GM12878 (cell line): Measurements from ENCODE around the gene ADAR. TPM values are rescaled to one million over a fixed set of nuclear protein-coding genes. Genes with fewer than 3 reads are reported as not detected.

Experiments used
- BACH1 ChIP-seq: fragments of 450-650 bp; IDR thresholded peaks from 2 replicates; pipeline ENCODE4 v1.6.1; 2017; ENCODE audit warnings: mild to moderate bottlenecking, borderline replicate concordance
- BCL11A ChIP-seq: IDR thresholded peaks from 2 replicates; pipeline ENCODE4 v1.6.1; 2011; ENCODE audit warnings: low read depth, low read length
- BCLAF1 ChIP-seq: fragments of 450-650 bp; IDR thresholded peaks from 2 replicates; pipeline ENCODE4 v1.6.1; 2017; ENCODE audit warnings: antibody characterized with exemption, mild to moderate bottlenecking, moderate library complexity
- CEBPB ChIP-seq, 2 experiments: fragments of 150-350 bp in 1 of 2; IDR thresholded peaks; 2 replicates each; pipeline ENCODE4 v1.6.1; 2012 to 2014; ENCODE audit warnings: low read depth in 2 of 2, low read length in 2 of 2, borderline replicate concordance in 1 of 2, inconsistent platforms in 1 of 2
- CREM ChIP-seq: IDR thresholded peaks from 2 replicates; pipeline ENCODE4 v1.6.1; 2014; ENCODE audit warnings: antibody characterized with exemption, low read depth
- FOS ChIP-seq: IDR thresholded peaks from 3 replicates; pipeline ENCODE4 v1.6.1; 2011; ENCODE audit warnings: borderline replicate concordance; ENCODE audit not compliant: insufficient read length; ENCODE audit errors: extremely low read depth
- GABPA ChIP-seq: IDR thresholded peaks from 2 replicates; pipeline ENCODE4 v1.6.1; 2014; ENCODE audit warnings: antibody characterized with exemption, low read depth, mild to moderate bottlenecking, inconsistent platforms
- GATAD2B ChIP-seq: fragments of 450-650 bp; conservative IDR thresholded peaks from 2 replicates; pipeline ENCODE4 v1.6.1; 2017; ENCODE audit warnings: low read depth, mild to moderate bottlenecking, moderate library complexity
- HDGF ChIP-seq: fragments of 450-650 bp; IDR thresholded peaks from 2 replicates; pipeline ENCODE4 v1.6.1; 2016; ENCODE audit warnings: antibody characterized with exemption
- KLF5 ChIP-seq: fragments of 450-650 bp; IDR thresholded peaks from 2 replicates; pipeline ENCODE4 v1.6.1; 2014; ENCODE audit warnings: mild to moderate bottlenecking; ENCODE audit not compliant: partially characterized antibody
- NKRF ChIP-seq: fragments of 450-650 bp; conservative IDR thresholded peaks from 2 replicates; pipeline ENCODE4 v1.6.1; 2017; ENCODE audit warnings: mild to moderate bottlenecking, moderate library complexity
- NR2C1 ChIP-seq: fragments of 450-650 bp; IDR thresholded peaks from 2 replicates; pipeline ENCODE4 v1.6.1; 2017; ENCODE audit warnings: antibody characterized with exemption, mild to moderate bottlenecking, moderate library complexity
- PBX3 ChIP-seq: IDR thresholded peaks from 2 replicates; pipeline ENCODE4 v1.6.1; 2011; ENCODE audit warnings: mild to moderate bottlenecking, low read depth, low read length, moderate library complexity; ENCODE audit not compliant: insufficient replicate concordance
- PML ChIP-seq: IDR thresholded peaks from 2 replicates; pipeline ENCODE4 v1.6.1; 2012; ENCODE audit warnings: low read length, inconsistent platforms
- POLR2AphosphoS5 ChIP-seq: IDR thresholded peaks from 2 replicates; pipeline ENCODE4 v1.6.1; 2011; ENCODE audit warnings: mild to moderate bottlenecking, low read length, inconsistent platforms
- RELA ChIP-seq: fragments of 450-650 bp; IDR thresholded peaks from 2 replicates; pipeline ENCODE4 v1.8.0; 2014; ENCODE audit warnings: borderline replicate concordance; ENCODE audit not compliant: partially characterized antibody
- REST ChIP-seq: IDR thresholded peaks from 2 replicates; pipeline ENCODE4 v1.6.1; 2012; ENCODE audit warnings: mild to moderate bottlenecking, low read depth, low read length
- SMAD5 ChIP-seq: IDR thresholded peaks from 2 replicates; pipeline ENCODE4 v1.6.1; 2016; ENCODE audit warnings: antibody characterized with exemption, low read depth
- SMARCA5 ChIP-seq: fragments of 450-650 bp; IDR thresholded peaks from 2 replicates; pipeline ENCODE4 v1.6.1; 2017; ENCODE audit warnings: mild to moderate bottlenecking
- SP1 ChIP-seq: IDR thresholded peaks from one replicate; pipeline ENCODE4 v1.6.1; 2011; ENCODE audit warnings: low read depth, low read length
- STAT1 ChIP-seq: fragments of 450-650 bp; conservative IDR thresholded peaks from 2 replicates; pipeline ENCODE4 v1.6.1; 2014; ENCODE audit warnings: antibody characterized with exemption, mild to moderate bottlenecking
- polyA plus RNA-seq, 11 experiments: library from polyadenylated mRNA; depleted of rRNA in 4 of 11; unstranded in 6 of 11; stranded (reverse) in 5 of 11; fragments of >200 nt; fragmentation: Nextera tagmentation in 4 of 11; fragmentation: Illumina TruSeq in 1 of 11; extraction: Ambion mirVana in 4 of 11; extraction: Trizol in 1 of 11; gene quantifications; 1 replicate in 1 of 11; 2 replicates in 10 of 11; pipeline versions ENCODE4 v1.2.1 to v1.2.3, GENCODE V29; 2011 to 2016; ENCODE audit warnings: inconsistent platforms in 2 of 11, missing spikeins in 2 of 11, low read depth in 1 of 11
- total RNA-seq, 4 experiments: library from RNA; depleted of rRNA in 3 of 4; stranded (reverse); fragments of >200 nt in 3 of 4; fragmentation: Illumina TruSeq in 1 of 4; extraction: Trizol in 1 of 4; gene quantifications; 2 replicates each; pipeline versions ENCODE4 v1.2.1 to v1.2.3, GENCODE V29; 2013 to 2021

ADAR gene
- total and polyA plus RNA-seq, 10 of the 15 experiments (the other 5 are each of a cell fraction or from before 2014, with no cell fraction given), result 55.5 to 413 (median 176) TPM

- peak; percentile 73 for TF ChIP-seq PBX3
- TF ChIP-seq SMARCA5, result peak; percentile 42; the same call in 1 of the 2 replicates
- 0 out of 2 replicates have a peak, but pooled peaks have one; percentile 7 for TF ChIP-seq BCL11A
- TF ChIP-seq STAT1, result peak; percentile 99
- peak; percentile 52; the same call in 1 of the 2 replicates for TF ChIP-seq CREM
- TF ChIP-seq FOS, result no peak
- TF ChIP-seq SMAD5, result peak; percentile 52; the same call in 1 of the 2 replicates
- TF ChIP-seq GABPA, result peak; percentile 22; the same call in 1 of the 2 replicates
- peak; percentile 72; the same call in 1 of the 2 replicates for TF ChIP-seq PML
- TF ChIP-seq HDGF, result peak; percentile 94
- peak; percentile 92 for TF ChIP-seq RELA
- TF ChIP-seq BCLAF1, result no peak
- no peak; the same call in 1 of the 2 replicates for TF ChIP-seq REST
- TF ChIP-seq KLF5, result peak; percentile 67
- peak; percentile 95 for TF ChIP-seq NKRF
- no peak for TF ChIP-seq NR2C1
- TF ChIP-seq CEBPB (IDR thresholded peaks at IDR 0.05; ENCODE audit: borderline replicate concordance in 1 of 2, low read depth in 2 of 2, low read length in 2 of 2), result peak in 1 of 2 experiments; percentile 49; a peak in 1 of 4 replicates
- peak; percentile 86 for TF ChIP-seq BACH1
- TF ChIP-seq SP1, result peak; percentile 46
- peak; percentile 75 for TF ChIP-seq POLR2AphosphoS5
- peak; percentile 91 for TF ChIP-seq GATAD2B
Observed at GRCh38 chr1:154607609-154608396, at the start of gene ADAR (continued).
